Keratinocyte (primary cell): ENCODE results near the gene BPNT1. TPM values are rescaled to one million over a fixed set of nuclear protein-coding genes. Genes with fewer than 3 reads are reported as not detected.

Source experiments
- DNase-seq: peaks from one replicate; pipeline ENCODE4 v3.0.0-alpha.2; 2011; ENCODE audit warnings: low read depth, missing footprints, low spot score
- FAIRE-seq: peaks from 2 replicates; lab custom pipeline; 2011; peaks lifted over from hg19 to GRCh38; lab: Jason Lieb, UNC
- H2AFZ ChIP-seq: 2 replicates; pipeline ENCODE4 v1.6.0; 2012; ENCODE audit warnings: low read length, control low read depth, inconsistent platforms; ENCODE audit not compliant: control insufficient read depth
- H3K27ac ChIP-seq: 2 replicates; pipeline ENCODE4 v1.5.1; 2011; ENCODE audit warnings: low read length; ENCODE audit not compliant: control insufficient read depth, insufficient read depth
- H3K27me3 ChIP-seq: 3 replicates; pipeline ENCODE4 v1.6.0; 2011; ENCODE audit warnings: low read length; ENCODE audit not compliant: control insufficient read depth, insufficient read depth; ENCODE audit errors: extremely low read depth
- H3K36me3 ChIP-seq, 2 experiments: 2 replicates in 1 of 2; 3 replicates in 1 of 2; pipeline ENCODE4 v1.5.1; 2011; ENCODE audit warnings: low read length in 2 of 2, mild to moderate bottlenecking in 1 of 2; ENCODE audit not compliant: control insufficient read depth in 2 of 2, insufficient read depth in 2 of 2; ENCODE audit errors: extremely low read depth in 1 of 2
- H3K4me1 ChIP-seq: 3 replicates; pipeline ENCODE4 v1.5.1; 2011; ENCODE audit warnings: low read length; ENCODE audit not compliant: control insufficient read depth, insufficient read depth; ENCODE audit errors: extremely low read depth
- H3K4me2 ChIP-seq: 3 replicates; pipeline ENCODE4 v1.6.0; 2011; ENCODE audit warnings: low read depth, low read length; ENCODE audit not compliant: control insufficient read depth, insufficient read depth; ENCODE audit errors: extremely low read depth
- H3K4me3 ChIP-seq, 3 experiments: fragments of 200-600 bp in 1 of 3; sonication (generic) in 1 of 3; 2 replicates in 2 of 3; 3 replicates in 1 of 3; pipeline ENCODE4 v1.5.1; 2011 to 2016; ENCODE audit warnings: low read length in 3 of 3, mild to moderate bottlenecking in 3 of 3, control low read depth in 2 of 3, inconsistent platforms in 1 of 3, low read depth in 1 of 3, mixed read lengths in 1 of 3, mixed run types in 1 of 3, moderate library complexity in 1 of 3; ENCODE audit not compliant: control insufficient read depth in 2 of 3, insufficient read depth in 2 of 3; ENCODE audit errors: extremely low read depth in 1 of 3
- H3K79me2 ChIP-seq: 2 replicates; pipeline ENCODE4 v1.6.0; 2012; ENCODE audit warnings: low read length; ENCODE audit not compliant: control insufficient read depth, insufficient read depth
- H3K9ac ChIP-seq: 3 replicates; pipeline ENCODE4 v1.6.0; 2011; ENCODE audit warnings: low read length; ENCODE audit not compliant: control insufficient read depth, insufficient read depth; ENCODE audit errors: extremely low read depth
- H3K9me1 ChIP-seq: 3 replicates; pipeline ENCODE4 v1.6.0; 2011; ENCODE audit warnings: low read length; ENCODE audit not compliant: control insufficient read depth, insufficient read depth; ENCODE audit errors: extremely low read depth
- H3K9me3 ChIP-seq: 2 replicates; pipeline ENCODE4 v1.5.1; 2012; ENCODE audit warnings: low read depth, low read length; ENCODE audit not compliant: control insufficient read depth
- H4K20me1 ChIP-seq: 3 replicates; pipeline ENCODE4 v1.6.0; 2011; ENCODE audit warnings: low read length; ENCODE audit not compliant: control insufficient read depth, insufficient read depth; ENCODE audit errors: extremely low read depth
- EZH2 ChIP-seq: IDR thresholded peaks from one replicate; pipeline ENCODE4 v1.6.1; 2012; ENCODE audit warnings: inconsistent platforms, mild to moderate bottlenecking, low read length, moderate library complexity
- dilution Hi-C: fragments of 300-500 bp; cut with MboI; formaldehyde crosslinking; loops from one replicate; pipeline ENCODE4 v1.7.0; 2020; ENCODE audit warnings: low sequenced_read_pairs; ENCODE audit not compliant: extremely low pct_ligation_motif_present
- polyA plus RNA-seq, 5 experiments: library from polyadenylated mRNA; depleted of rRNA in 3 of 5; stranded (reverse) in 3 of 5; stranded (forward) in 1 of 5; unstranded in 1 of 5; fragments of >200 nt; gene quantifications; 1 replicate in 1 of 5; 2 replicates in 3 of 5; 3 replicates in 1 of 5; pipeline versions ENCODE4 v1.2.1 to v1.2.3, GENCODE V29; 2011 to 2012; ENCODE audit warnings: missing spikeins in 2 of 5, low read depth in 1 of 5, low replicate concordance in 1 of 5
- TF ChIP-seq, protein P1 (sequence below), 3 experiments: IDR thresholded peaks in 1 of 3; conservative IDR thresholded peaks in 1 of 3; optimal IDR thresholded peaks in 1 of 3; 2 replicates in 2 of 3; 3 replicates in 1 of 3; pipeline versions ENCODE3 to v1.5.1; 2011; ENCODE audit warnings: low read length in 3 of 3, mild to moderate bottlenecking in 3 of 3, moderate library complexity in 2 of 3, control low read depth in 1 of 3, inconsistent platforms in 1 of 3; ENCODE audit not compliant: insufficient read depth in 2 of 3; ENCODE audit errors: extremely low read depth in 1 of 3

The BPNT1 gene
- polyA plus RNA-seq, 1 donor (not counting 4 experiments of a cell fraction or from before 2014, with no cell fraction given), result 53.7 TPM

DNA sequence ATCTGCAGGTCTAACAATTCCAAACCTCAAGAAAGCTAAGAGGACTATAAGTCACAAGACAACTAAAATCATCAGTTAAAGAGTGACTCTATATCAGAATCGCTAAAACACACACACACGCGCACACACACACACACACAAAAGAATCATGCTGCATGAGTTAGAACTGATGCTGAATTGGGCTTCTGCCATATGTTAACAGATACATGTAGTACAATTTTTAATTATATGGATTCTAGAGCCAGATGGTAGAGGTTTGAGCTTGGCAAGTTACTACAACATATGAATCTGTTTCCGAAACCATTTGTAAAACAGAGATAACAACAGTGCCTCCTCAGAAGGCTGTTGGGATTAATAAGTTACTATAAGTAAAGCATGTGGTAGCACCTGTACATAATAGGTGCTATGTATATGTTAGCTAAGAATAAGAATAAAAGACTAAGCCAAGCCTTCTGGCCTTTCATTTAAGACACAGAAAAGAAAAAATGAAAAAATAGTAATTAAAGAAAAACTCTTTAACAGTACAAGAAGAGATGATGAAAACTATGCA is 61.2 kb downstream of the BPNT1 start:
- H3K9me3 ChIP-seq, result no peaks in the 10 kb centered on the region
- FAIRE-seq (no peak), DNase-seq (no peak)
- no peaks in the 10 kb centered on the region for H4K20me1 ChIP-seq
- no peak for TF ChIP-seq EZH2
- TF ChIP-seq, protein P1, sequence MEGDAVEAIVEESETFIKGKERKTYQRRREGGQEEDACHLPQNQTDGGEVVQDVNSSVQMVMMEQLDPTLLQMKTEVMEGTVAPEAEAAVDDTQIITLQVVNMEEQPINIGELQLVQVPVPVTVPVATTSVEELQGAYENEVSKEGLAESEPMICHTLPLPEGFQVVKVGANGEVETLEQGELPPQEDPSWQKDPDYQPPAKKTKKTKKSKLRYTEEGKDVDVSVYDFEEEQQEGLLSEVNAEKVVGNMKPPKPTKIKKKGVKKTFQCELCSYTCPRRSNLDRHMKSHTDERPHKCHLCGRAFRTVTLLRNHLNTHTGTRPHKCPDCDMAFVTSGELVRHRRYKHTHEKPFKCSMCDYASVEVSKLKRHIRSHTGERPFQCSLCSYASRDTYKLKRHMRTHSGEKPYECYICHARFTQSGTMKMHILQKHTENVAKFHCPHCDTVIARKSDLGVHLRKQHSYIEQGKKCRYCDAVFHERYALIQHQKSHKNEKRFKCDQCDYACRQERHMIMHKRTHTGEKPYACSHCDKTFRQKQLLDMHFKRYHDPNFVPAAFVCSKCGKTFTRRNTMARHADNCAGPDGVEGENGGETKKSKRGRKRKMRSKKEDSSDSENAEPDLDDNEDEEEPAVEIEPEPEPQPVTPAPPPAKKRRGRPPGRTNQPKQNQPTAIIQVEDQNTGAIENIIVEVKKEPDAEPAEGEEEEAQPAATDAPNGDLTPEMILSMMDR (optimal IDR thresholded peaks at IDR 0.05 in 1 of 3, IDR thresholded peaks at IDR 0.05 in 1 of 3, conservative IDR thresholded peaks at IDR 0.05 in 1 of 3; ENCODE audit: extremely low read depth in 1 of 3, insufficient read depth in 2 of 3, low read length in 3 of 3), result no peak
- H2AFZ ChIP-seq, result no peak overlapping the region
- dilution Hi-C loops, result no loop called here
- H3K79me2 ChIP-seq, result no peaks in the 10 kb centered on the region
- peaks cover 8 to 12% of the 10 kb centered on the region in 2 experiments for H3K36me3 ChIP-seq
- H3K9me1 ChIP-seq, result no peaks in the 10 kb centered on the region
- H3K4me2 ChIP-seq, result no peak overlapping the region
- H3K4me1 ChIP-seq, result no peaks in the 10 kb centered on the region
- H3K9ac ChIP-seq, result no peak overlapping the region
- no peak overlapping the region for H3K4me3 ChIP-seq
- no peaks in the 10 kb centered on the region for H3K27me3 ChIP-seq
- no peak overlapping the region for H3K27ac ChIP-seq

DNA sequence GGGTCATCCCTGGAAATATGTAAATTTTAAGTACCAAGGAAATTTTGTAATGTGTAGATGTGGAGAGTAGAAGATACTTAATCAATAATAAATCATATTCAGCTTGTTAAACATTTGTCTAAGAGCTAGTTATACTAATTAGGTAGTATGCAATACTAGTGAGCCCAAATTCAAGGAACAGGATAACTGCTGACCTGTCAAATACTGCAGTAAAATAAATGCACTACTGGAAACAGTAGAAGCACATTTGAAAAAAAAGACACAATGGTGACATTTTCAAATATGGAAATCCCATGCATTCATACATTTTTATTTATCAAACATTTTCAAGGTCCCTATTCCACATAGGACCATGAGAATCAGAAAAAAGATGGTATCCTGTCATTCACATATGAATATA is 70.5 kb downstream of the BPNT1 start:
- H3K4me1 ChIP-seq, result no peaks in the 10 kb centered on the region
- DNase-seq (no peak), FAIRE-seq (no peak)
- peaks cover 9 to 21% of the 10 kb centered on the region in 2 experiments for H3K36me3 ChIP-seq
- H3K9me3 ChIP-seq, result no peaks in the 10 kb centered on the region
- TF ChIP-seq, protein P1 (optimal IDR thresholded peaks at IDR 0.05 in 1 of 3, IDR thresholded peaks at IDR 0.05 in 1 of 3, conservative IDR thresholded peaks at IDR 0.05 in 1 of 3; ENCODE audit: extremely low read depth in 1 of 3, insufficient read depth in 2 of 3, low read length in 3 of 3), result no peak
- no peak for TF ChIP-seq EZH2
- no peak overlapping the region for H3K4me3 ChIP-seq
- H2AFZ ChIP-seq, result no peak overlapping the region
- H3K4me2 ChIP-seq, result no peak overlapping the region
- dilution Hi-C loops, result no loop called here
- H3K27me3 ChIP-seq, result no peaks in the 10 kb centered on the region
- H3K79me2 ChIP-seq, result no peaks in the 10 kb centered on the region
- no peak overlapping the region for H3K27ac ChIP-seq
- no peak overlapping the region for H3K9ac ChIP-seq
- no peaks in the 10 kb centered on the region for H4K20me1 ChIP-seq
- H3K9me1 ChIP-seq, result no peaks in the 10 kb centered on the region
